Non-pigmented ciliary epithelial cell (primary cell): ENCODE data around the gene EXOSC9.
"Not testable (repeated sequence)": the region's sequence is repeated elsewhere in the genome, so short reads cannot be mapped to it uniquely, and the experiment has no call there.

Experiments
- DNase-seq: peaks from one replicate; pipeline ENCODE4 v3.0.0-alpha.2; 2010; ENCODE audit warnings: low read depth

The EXOSC9 gene

GRCh38 chr4:121800961-121801714 lies at the start of gene EXOSC9:
EXOSC9 (plus strand) TSS chr4:121801323; CDS start chr4:121801425, 102 bp downstream.
- peak; percentile 65 for DNase-seq

- DNase-seq: not testable (repeated sequence)
Measured at GRCh38 chr4:121752142-121752541, 49.0 kb upstream of the EXOSC9 start.

- DNase-seq: no peak
Measured at GRCh38 chr4:121758925-121759568, 42.1 kb upstream of the EXOSC9 start.

GRCh38 chr4:121760205-121760604 lies 40.9 kb upstream of the EXOSC9 start:
- DNase-seq: no peak

- DNase-seq: no peak
Measured at GRCh38 chr4:121764303-121764701, 36.8 kb upstream of the EXOSC9 start.

GRCh38 chr4:121764702-121765367 lies 36.3 kb upstream of the EXOSC9 start, which contains the start of gene SMIM43:
SMIM43 (minus strand) TSS chr4:121765164; CDS start chr4:121765105, 59 bp downstream.
- DNase-seq: no peak

- no peak for DNase-seq
Measured at GRCh38 chr4:121765368-121765705, 35.8 kb upstream of the EXOSC9 start.

- no peak for DNase-seq
Measured at GRCh38 chr4:121765971-121766538, 35.1 kb upstream of the EXOSC9 start.

- DNase-seq: no peak
Measured at GRCh38 chr4:121767166-121767565, 34.0 kb upstream of the EXOSC9 start.

GRCh38 chr4:121769341-121769740 lies 31.8 kb upstream of the EXOSC9 start:
- DNase-seq: no peak

GRCh38 chr4:121771869-121772268 lies 29.3 kb upstream of the EXOSC9 start:
- no peak for DNase-seq

GRCh38 chr4:121773883-121774282 lies 27.2 kb upstream of the EXOSC9 start:
- no peak for DNase-seq

GRCh38 chr4:121776610-121777401 lies 24.3 kb upstream of the EXOSC9 start:
- DNase-seq: no peak

GRCh38 chr4:121777625-121778024 lies 23.5 kb upstream of the EXOSC9 start:
- no peak for DNase-seq

- no peak for DNase-seq
Measured at GRCh38 chr4:121778991-121779628, 22.0 kb upstream of the EXOSC9 start.

- no peak for DNase-seq
Measured at GRCh38 chr4:121783210-121783609, 17.9 kb upstream of the EXOSC9 start.

GRCh38 chr4:121784401-121784800 lies 16.7 kb upstream of the EXOSC9 start:
- DNase-seq: no peak

GRCh38 chr4:121784975-121785374 lies 16.1 kb upstream of the EXOSC9 start:
- peak; percentile 97 for DNase-seq

GRCh38 chr4:121785479-121785878 lies 15.6 kb upstream of the EXOSC9 start:
- DNase-seq: no peak

- DNase-seq: no peak
Measured at GRCh38 chr4:121786221-121786620, 14.9 kb upstream of the EXOSC9 start.

GRCh38 chr4:121788896-121789295 lies 12.2 kb upstream of the EXOSC9 start:
- DNase-seq: no peak
